H1 (cell line): ENCODE data around the gene FBLN2. TPM values are rescaled to one million over a fixed set of nuclear protein-coding genes. Genes with fewer than 3 reads are reported as not detected.

Experiments used
- CTCF ChIA-PET: fragments of 300-600 bp; sonication (Branson Sonifier 250); formaldehyde crosslinking; loops from one replicate; lab custom pipeline; 2021; ENCODE audit not compliant: partially characterized antibody; lab: Charles Lee
- POLR2A ChIA-PET: fragments of 300-600 bp; sonication (Branson Sonifier 250); formaldehyde crosslinking; loops from one replicate; lab custom pipeline; 2021; ENCODE audit warnings: inconsistent platforms; ENCODE audit not compliant: partially characterized antibody; lab: Charles Lee
- DNase-seq, 2 experiments: peaks; one replicate each; pipeline versions ENCODE4 v3.0.0 to v3.0.0-alpha.2; 2010 to 2022; ENCODE audit warnings: low spot score in 2 of 2, low read depth in 1 of 2, mixed read lengths in 1 of 2
- FAIRE-seq: peaks from 2 replicates; lab custom pipeline; 2011; peaks lifted over from hg19 to GRCh38; lab: Jason Lieb, UNC
- H2AFZ ChIP-seq: 2 replicates; pipeline ENCODE4 v1.8.1; 2012; ENCODE audit warnings: low read length, inconsistent platforms
- H2AK5ac ChIP-seq: 2 replicates; pipeline ENCODE4 v1.6.1; 2013; ENCODE audit warnings: low read depth, low read length
- H2BK120ac ChIP-seq: replicated peaks from 2 replicates; pipeline ENCODE3; 2013; ENCODE audit warnings: low read depth, low read length, inconsistent platforms
- H2BK12ac ChIP-seq: 2 replicates; pipeline ENCODE4 v1.6.1; 2013; ENCODE audit warnings: low read depth, low read length
- H2BK15ac ChIP-seq: 2 replicates; pipeline ENCODE4 v1.6.1; 2013; ENCODE audit warnings: low read length
- H2BK20ac ChIP-seq: 2 replicates; pipeline ENCODE4 v1.6.1; 2013; ENCODE audit warnings: low read length
- H2BK5ac ChIP-seq: 2 replicates; pipeline ENCODE4 v1.6.1; 2013; ENCODE audit warnings: low read depth, low read length
- H3K14ac ChIP-seq: 2 replicates; pipeline ENCODE4 v1.6.1; 2013; ENCODE audit warnings: inconsistent platforms; ENCODE audit not compliant: insufficient read length
- H3K18ac ChIP-seq: 2 replicates; pipeline ENCODE4 v1.6.1; 2013; ENCODE audit warnings: low read length; ENCODE audit errors: extremely low read depth
- H3K23ac ChIP-seq: 2 replicates; pipeline ENCODE4 v1.6.1; 2013; ENCODE audit warnings: inconsistent platforms; ENCODE audit not compliant: insufficient read length
- H3K23me2 ChIP-seq: 2 replicates; pipeline ENCODE4 v1.6.1; 2013; ENCODE audit warnings: low read depth, low read length
- H3K27ac ChIP-seq: 2 replicates; pipeline ENCODE4 v1.6.1; 2011; ENCODE audit warnings: low read depth, low read length, inconsistent platforms
- H3K27me3 ChIP-seq, 4 experiments: replicated peaks in 1 of 4; 1 replicate in 1 of 4; 2 replicates in 3 of 4; pipeline versions ENCODE4 v1.6.1 to v1.8.1; 2011 to 2013; ENCODE audit warnings: low read length in 3 of 4, mild to moderate bottlenecking in 3 of 4, inconsistent platforms in 2 of 4, mixed read lengths in 2 of 4, moderate library complexity in 1 of 4; ENCODE audit not compliant: control insufficient read depth in 3 of 4, insufficient read depth in 3 of 4; ENCODE audit errors: extremely low read depth in 1 of 4
- H3K36me3 ChIP-seq, 4 experiments: 2 replicates each; pipeline versions ENCODE4 v1.6.1 to v1.8.1; 2011 to 2013; ENCODE audit warnings: mild to moderate bottlenecking in 4 of 4, low read length in 3 of 4, moderate library complexity in 2 of 4, control low read depth in 1 of 4, inconsistent platforms in 1 of 4; ENCODE audit not compliant: insufficient read depth in 4 of 4, control insufficient read depth in 2 of 4
- H3K4ac ChIP-seq: replicated peaks from 2 replicates; pipeline ENCODE3; 2013; ENCODE audit warnings: low read length, low read depth, mixed read lengths, inconsistent platforms; ENCODE audit not compliant: insufficient read length
- H3K4me1 ChIP-seq, 4 experiments: replicated peaks in 1 of 4; 1 replicate in 1 of 4; 2 replicates in 3 of 4; pipeline versions ENCODE4 v1.6.1 to v1.8.1; 2011 to 2013; ENCODE audit warnings: low read length in 3 of 4, inconsistent platforms in 2 of 4, mixed read lengths in 1 of 4; ENCODE audit not compliant: insufficient read depth in 4 of 4, control insufficient read depth in 3 of 4
- H3K4me2 ChIP-seq, 2 experiments: 2 replicates each; pipeline versions ENCODE4 v1.6.1 to v1.8.1; 2011 to 2013; ENCODE audit warnings: low read depth in 2 of 2, low read length in 2 of 2, control low read depth in 1 of 2, inconsistent platforms in 1 of 2, mild to moderate bottlenecking in 1 of 2; ENCODE audit not compliant: insufficient read depth in 1 of 2
- H3K4me3 ChIP-seq, 4 experiments: fragments of 200-600, 300-600 bp in 1 of 4; sonication (generic), shearing (Covaris generic), sonication (Bioruptor Twin) in 1 of 4; 2 replicates each; pipeline versions ENCODE4 v1.5.1 to v1.8.1; 2011 to 2016; ENCODE audit warnings: low read length in 4 of 4, low read depth in 3 of 4, control low read depth in 2 of 4, inconsistent platforms in 2 of 4, mild to moderate bottlenecking in 2 of 4, mixed read lengths in 1 of 4, moderate library complexity in 1 of 4; ENCODE audit not compliant: insufficient read depth in 2 of 4; ENCODE audit errors: extremely low read depth in 1 of 4
- H3K56ac ChIP-seq: replicated peaks from 2 replicates; pipeline ENCODE3; 2013; ENCODE audit warnings: low read depth, mild to moderate bottlenecking, mixed read lengths, low read length, inconsistent platforms; ENCODE audit not compliant: insufficient read length
- H3K79me1 ChIP-seq: 2 replicates; pipeline ENCODE4 v1.6.1; 2013; ENCODE audit warnings: low read depth, low read length, control low read depth
- H3K79me2 ChIP-seq, 2 experiments: 2 replicates each; pipeline versions ENCODE4 v1.6.1 to v1.8.1; 2012 to 2013; ENCODE audit warnings: low read length in 2 of 2, mild to moderate bottlenecking in 2 of 2, inconsistent platforms in 1 of 2; ENCODE audit not compliant: insufficient read depth in 2 of 2, control insufficient read depth in 1 of 2
- H3K9ac ChIP-seq, 4 experiments: replicated peaks in 1 of 4; 1 replicate in 1 of 4; 2 replicates in 3 of 4; pipeline versions ENCODE4 v1.6.1 to v1.8.1; 2011 to 2013; ENCODE audit warnings: low read depth in 3 of 4, low read length in 3 of 4, control low read depth in 2 of 4, mild to moderate bottlenecking in 2 of 4, moderate library complexity in 2 of 4, inconsistent platforms in 1 of 4; ENCODE audit errors: extremely low read depth in 1 of 4
- H3K9me3 ChIP-seq, 2 experiments: 2 replicates each; pipeline versions ENCODE4 v1.6.1 to v1.8.1; 2012 to 2013; ENCODE audit warnings: mild to moderate bottlenecking in 2 of 2, moderate library complexity in 2 of 2, control low read depth in 1 of 2, inconsistent platforms in 1 of 2, low read depth in 1 of 2, low read length in 1 of 2, mixed read lengths in 1 of 2; ENCODE audit not compliant: insufficient read depth in 2 of 2
- H4K20me1 ChIP-seq, 2 experiments: replicated peaks in 1 of 2; 2 replicates each; pipeline versions ENCODE3 to v1.8.1; 2011 to 2013; ENCODE audit warnings: inconsistent platforms in 2 of 2, low read length in 2 of 2, mild to moderate bottlenecking in 1 of 2; ENCODE audit not compliant: insufficient read depth in 2 of 2, control insufficient read depth in 1 of 2
- H4K5ac ChIP-seq: 2 replicates; pipeline ENCODE4 v1.6.1; 2013; ENCODE audit warnings: low read length, low read depth, mixed read lengths, inconsistent platforms; ENCODE audit not compliant: insufficient read length
- H4K8ac ChIP-seq: 2 replicates; pipeline ENCODE4 v1.8.0; 2013; ENCODE audit warnings: mild to moderate bottlenecking, moderate library complexity, low read length, inconsistent platforms; ENCODE audit not compliant: insufficient read depth; ENCODE audit errors: extremely low read depth
- H4K91ac ChIP-seq: replicated peaks from 2 replicates; pipeline ENCODE3; 2013; ENCODE audit warnings: low read length, mixed read lengths, inconsistent platforms; ENCODE audit not compliant: insufficient read length
- EZH2 ChIP-seq: fragments of 200-600 bp; sonication (generic); IDR thresholded peaks from 2 replicates; pipeline ENCODE4 v1.7.1; 2012; ENCODE audit warnings: low read depth, mild to moderate bottlenecking, moderate library complexity, low read length, inconsistent platforms; ENCODE audit not compliant: severe bottlenecking
- FOSL1 ChIP-seq: IDR thresholded peaks from 2 replicates; pipeline ENCODE4 v1.6.1; 2011; ENCODE audit warnings: mild to moderate bottlenecking, low read depth, low read length, moderate library complexity; ENCODE audit not compliant: insufficient read depth
- GTF2F1 ChIP-seq: IDR thresholded peaks from 2 replicates; pipeline ENCODE4 v1.6.1; 2012; ENCODE audit warnings: low read depth, low read length, improper control_type of control experiment, borderline replicate concordance
- KDM1A ChIP-seq: fragments of 200-600, 300-600 bp; sonication (generic); IDR thresholded peaks from 2 replicates; pipeline ENCODE4 v1.7.1; 2016; ENCODE audit warnings: mild to moderate bottlenecking, low read length, borderline replicate concordance
- POLR2A ChIP-seq, 2 experiments: IDR thresholded peaks; 1 replicate in 1 of 2; 2 replicates in 1 of 2; pipeline ENCODE4 v1.6.1; 2011; ENCODE audit warnings: low read depth in 2 of 2, low read length in 2 of 2, mild to moderate bottlenecking in 2 of 2; ENCODE audit errors: control extremely low read depth in 1 of 2
- RBBP5 ChIP-seq: IDR thresholded peaks from 2 replicates; pipeline ENCODE4 v1.7.1; 2012; ENCODE audit warnings: low read depth, mild to moderate bottlenecking, inconsistent platforms, low read length, moderate library complexity, borderline replicate concordance
- SIN3A ChIP-seq, 2 experiments: IDR thresholded peaks in 1 of 2; conservative IDR thresholded peaks in 1 of 2; 2 replicates each; pipeline ENCODE4 v1.6.1; 2011 to 2012; ENCODE audit warnings: low read length in 2 of 2, improper control_type of control experiment in 1 of 2, low read depth in 1 of 2, mild to moderate bottlenecking in 1 of 2
- SP1 ChIP-seq: IDR thresholded peaks from 2 replicates; pipeline ENCODE4 v1.6.1; 2011; ENCODE audit warnings: low read depth, low read length
- SP2 ChIP-seq: IDR thresholded peaks from 2 replicates; pipeline ENCODE4 v1.6.1; 2012; ENCODE audit warnings: mild to moderate bottlenecking, low read length, inconsistent platforms
- TCF12 ChIP-seq: IDR thresholded peaks from 2 replicates; pipeline ENCODE4 v1.6.1; 2011; ENCODE audit warnings: low read depth, mild to moderate bottlenecking, low read length
- USF2 ChIP-seq: IDR thresholded peaks from 2 replicates; pipeline ENCODE4 v1.6.1; 2011; ENCODE audit warnings: low read length, improper control_type of control experiment
- WGBS, 2 experiments: shearing (Covaris generic) in 1 of 2; methylation state at CpG; one replicate each; pipeline versions ENCODE4 v1.1.6 to v1.1.7; 2013 to 2015; ENCODE audit warnings: low lambda C conversion rate in 2 of 2, mixed read lengths in 2 of 2, inconsistent platforms in 1 of 2, low coverage in 1 of 2, missing lambda C conversion rate in 1 of 2; ENCODE audit not compliant: insufficient replicate concordance in 2 of 2, insufficient coverage in 1 of 2, insufficient read length in 1 of 2; ENCODE audit errors: extremely low coverage in 1 of 2, missing lambda C conversion rate in 1 of 2; 5-methylcytosine and 5-hydroxymethylcytosine counted together
- polyA plus RNA-seq, 7 experiments: library from polyadenylated mRNA; depleted of rRNA in 3 of 7; stranded (reverse) in 5 of 7; unstranded in 2 of 7; fragments of >200 nt in 5 of 7; fragments of 200-250 nt in 2 of 7; gene quantifications; 1 replicate in 5 of 7; 2 replicates in 1 of 7; 4 replicates in 1 of 7; pipeline versions ENCODE4 v1.2.1 to v1.2.3, GENCODE V29; 2011 to 2013; ENCODE audit warnings: missing spikeins in 2 of 7, mixed read lengths in 2 of 7
- total RNA-seq: library from RNA; stranded (reverse); fragmentation: NEBNext Ultra II Directional; extraction: Animal tissue kit (Norgen Biotek cat#: 25700); gene quantifications from 2 replicates; pipeline ENCODE4 v1.2.1, GENCODE V29; 2021
- TF ChIP-seq, protein P1 (sequence below): IDR thresholded peaks from 2 replicates; pipeline ENCODE4 v1.6.1; 2011; ENCODE audit warnings: low read depth, mild to moderate bottlenecking, low read length; ENCODE audit not compliant: insufficient read depth

The FBLN2 gene
- total and polyA plus RNA-seq, 2 of the 8 experiments (the other 6 are each of a cell fraction or from before 2014, with no cell fraction given) = 17.4 to 24.2 TPM

DNA sequence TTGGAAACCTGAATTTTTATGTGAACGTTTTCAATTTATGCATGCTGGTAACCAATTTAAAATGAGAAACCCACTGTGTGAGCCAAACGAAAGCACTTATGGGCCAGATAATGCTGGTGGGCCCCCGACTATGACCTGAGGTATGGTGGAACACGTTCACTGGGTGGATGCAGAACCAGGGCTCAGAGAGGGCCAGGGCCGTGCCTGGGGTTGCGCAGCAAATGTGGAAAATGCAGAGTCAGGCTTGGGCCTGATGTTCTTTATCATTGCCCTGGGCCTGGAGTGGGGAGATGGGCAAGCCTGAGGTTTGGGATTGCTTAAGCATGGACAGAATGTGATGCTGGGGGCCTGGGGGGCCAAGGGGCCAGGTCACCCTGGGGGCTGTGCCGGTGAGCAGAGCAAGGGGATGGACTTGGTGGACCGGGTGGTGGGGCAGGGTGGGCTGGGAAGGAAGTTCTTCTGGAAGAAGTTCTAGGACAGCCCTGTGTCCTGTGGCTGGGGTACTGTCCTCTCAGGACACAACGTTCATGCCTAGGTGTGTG, 17.9 kb downstream of the FBLN2 start:
- Histone ChIP-seq H3K9me3 (no peaks in the 10 kb centered on the region), H4K20me1 (peaks cover 0 to 11% of the 10 kb centered on the region in 2 experiments), H3K4me1 (peaks cover 0 to 7% (median 2%) of the 10 kb centered on the region in 4 experiments; a peak in 3 of 7 replicates), H4K91ac (no peak overlapping the region), H3K23ac (no peak overlapping the region), H2BK15ac (no peak overlapping the region), H3K79me1 (no peaks in the 10 kb centered on the region; the same call in 1 of the 2 replicates), H2BK12ac (no peak overlapping the region), H3K4me2 (no peak overlapping the region), H2BK20ac (no peak overlapping the region), H3K79me2 (no peaks in the 10 kb centered on the region), H3K27me3 (no peaks in the 10 kb centered on the region; a peak in 1 of 7 replicates), H3K4ac (no peak overlapping the region), H3K9ac (no peak overlapping the region), H3K36me3 (no peaks in the 10 kb centered on the region), H3K4me3 (no peak overlapping the region), H2AK5ac (no peak overlapping the region), H2AFZ (no peak overlapping the region), H3K18ac (no peak overlapping the region), H2BK5ac (no peak overlapping the region), H4K8ac (0 out of 2 replicates have a peak overlapping the region, but pooled peaks have one; percentile 76), H3K56ac (no peak overlapping the region), H3K27ac (no peak overlapping the region), H4K5ac (no peak overlapping the region), H3K14ac (no peak overlapping the region), H3K23me2 (no peaks in the 10 kb centered on the region), H2BK120ac (no peak overlapping the region)
- ChIA-PET POLR2A (no interaction called here), CTCF (interaction anchor here (0.6 to 1.5 kb wide), 9 partner anchors 9 to 470 kb away, joined by 3 to 6 read pairs (median 4); no protein-coding TSS in a partner anchor)
- DNase-seq (no peak), FAIRE-seq (no peak)
- WGBS, 2 experiments = 87% methylated on average over 7 of the region's 9 CpGs; no CpG with 5 or more reads in 1 of the 2 experiments
- TF ChIP-seq SP2 (no peak), EZH2 (no peak), SP1 (no peak), TCF12 (no peak), POLR2A (IDR thresholded peaks at IDR 0.05; ENCODE audit: control extremely low read depth in 1 of 2, low read depth in 2 of 2, low read length in 2 of 2) (no peak), RBBP5 (no peak), USF2 (no peak), KDM1A (no peak), SIN3A (conservative IDR thresholded peaks at IDR 0.05 in 1 of 2, IDR thresholded peaks at IDR 0.05 in 1 of 2; ENCODE audit: low read depth in 1 of 2, low read length in 2 of 2) (no peak), FOSL1 (no peak), GTF2F1 (no peak)
- TF ChIP-seq, protein P1, sequence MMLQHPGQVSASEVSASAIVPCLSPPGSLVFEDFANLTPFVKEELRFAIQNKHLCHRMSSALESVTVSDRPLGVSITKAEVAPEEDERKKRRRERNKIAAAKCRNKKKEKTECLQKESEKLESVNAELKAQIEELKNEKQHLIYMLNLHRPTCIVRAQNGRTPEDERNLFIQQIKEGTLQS = no peak
